ENCODE measurements around the gene GNAQ. TPM values are rescaled to one million over a fixed set of nuclear protein-coding genes. Genes with fewer than 3 reads are reported as not detected.

GNAQ gene
- total RNA-seq, 4 donors from 2014 or later: 35.4 to 95.7 (median 52.3) TPM

DNA sequence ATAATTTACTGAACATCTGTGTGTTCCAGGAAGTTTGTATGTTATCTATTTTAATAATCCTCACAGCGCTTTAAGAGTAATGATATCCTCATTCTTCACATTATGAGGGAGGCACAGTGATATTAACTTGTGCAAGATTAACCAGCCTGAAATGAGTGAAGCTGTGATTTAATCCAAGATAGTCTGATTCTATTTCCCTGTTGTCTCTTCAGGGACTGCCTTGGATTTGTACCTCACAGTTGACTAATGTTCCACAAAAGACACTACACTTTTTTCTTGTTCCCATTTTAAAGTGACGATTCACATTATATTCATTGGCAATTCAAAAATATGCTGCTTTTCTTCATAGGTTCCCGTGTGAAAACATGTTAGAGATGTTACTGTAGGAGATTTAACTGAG is 258.2 kb downstream of the GNAQ start:
- no peak for DNase-seq
- H3K27me3 ChIP-seq: no peaks in the 10 kb centered on the region
- no peak overlapping the region for H3K27ac ChIP-seq
- no peaks in the 10 kb centered on the region for H3K4me1 ChIP-seq
- no peaks in the 10 kb centered on the region for H3K36me3 ChIP-seq
- no peaks in the 10 kb centered on the region for H3K9me3 ChIP-seq
- intact Hi-C loops (cut with DNase I; ENCODE audit: low total_unique reads): no loop called here
- no peak overlapping the region for H3K4me3 ChIP-seq
- no peak for TF ChIP-seq POLR2A (IDR thresholded peaks at IDR 0.05)
- TF ChIP-seq, protein P1, sequence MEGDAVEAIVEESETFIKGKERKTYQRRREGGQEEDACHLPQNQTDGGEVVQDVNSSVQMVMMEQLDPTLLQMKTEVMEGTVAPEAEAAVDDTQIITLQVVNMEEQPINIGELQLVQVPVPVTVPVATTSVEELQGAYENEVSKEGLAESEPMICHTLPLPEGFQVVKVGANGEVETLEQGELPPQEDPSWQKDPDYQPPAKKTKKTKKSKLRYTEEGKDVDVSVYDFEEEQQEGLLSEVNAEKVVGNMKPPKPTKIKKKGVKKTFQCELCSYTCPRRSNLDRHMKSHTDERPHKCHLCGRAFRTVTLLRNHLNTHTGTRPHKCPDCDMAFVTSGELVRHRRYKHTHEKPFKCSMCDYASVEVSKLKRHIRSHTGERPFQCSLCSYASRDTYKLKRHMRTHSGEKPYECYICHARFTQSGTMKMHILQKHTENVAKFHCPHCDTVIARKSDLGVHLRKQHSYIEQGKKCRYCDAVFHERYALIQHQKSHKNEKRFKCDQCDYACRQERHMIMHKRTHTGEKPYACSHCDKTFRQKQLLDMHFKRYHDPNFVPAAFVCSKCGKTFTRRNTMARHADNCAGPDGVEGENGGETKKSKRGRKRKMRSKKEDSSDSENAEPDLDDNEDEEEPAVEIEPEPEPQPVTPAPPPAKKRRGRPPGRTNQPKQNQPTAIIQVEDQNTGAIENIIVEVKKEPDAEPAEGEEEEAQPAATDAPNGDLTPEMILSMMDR (IDR thresholded peaks at IDR 0.05): no peak

GRCh38 chr9:77772646-77773045 is 259.0 kb downstream of the GNAQ start:
- Histone ChIP-seq H3K36me3 (no peaks in the 10 kb centered on the region), H3K4me1 (no peaks in the 10 kb centered on the region), H3K27me3 (no peaks in the 10 kb centered on the region), H3K27ac (no peak overlapping the region), H3K9me3 (no peaks in the 10 kb centered on the region), H3K4me3 (no peak overlapping the region)
- no peak for DNase-seq
- intact Hi-C loops (cut with DNase I; ENCODE audit: low total_unique reads): no loop called here
- TF ChIP-seq, protein P1 (IDR thresholded peaks at IDR 0.05): no peak
- no peak for TF ChIP-seq POLR2A (IDR thresholded peaks at IDR 0.05)

DNA sequence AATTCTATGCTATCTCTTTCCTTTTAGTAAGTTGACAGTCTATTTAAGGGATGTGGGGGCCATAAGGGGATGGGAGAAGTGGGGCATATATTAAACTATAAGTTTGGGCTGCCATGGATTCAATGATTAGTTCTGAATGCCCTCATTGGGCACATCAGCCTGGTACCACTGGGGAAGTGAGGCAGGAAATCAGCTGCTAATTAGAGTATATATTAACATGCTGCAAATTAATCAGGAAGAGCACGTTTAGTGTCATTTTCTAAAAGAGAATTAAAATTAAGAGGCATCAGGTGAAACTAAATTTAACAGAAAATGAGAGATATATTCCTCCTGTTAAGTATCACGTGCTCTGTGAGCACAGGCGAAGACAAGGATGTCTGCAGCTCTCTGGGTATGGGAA is 260.4 kb downstream of the GNAQ start:
- TF ChIP-seq, protein P1 (IDR thresholded peaks at IDR 0.05): no peak
- no peak for TF ChIP-seq POLR2A (IDR thresholded peaks at IDR 0.05)

GRCh38 chr9:77770340-77770739 is 261.3 kb downstream of the GNAQ start:
- H3K4me1 ChIP-seq: no peaks in the 10 kb centered on the region
- H3K27me3 ChIP-seq: no peaks in the 10 kb centered on the region
- intact Hi-C loops (cut with DNase I; ENCODE audit: low total_unique reads): no loop called here
- peak overlapping the region in 1 of 2 donors; percentile 47 for H3K27ac ChIP-seq
- H3K9me3 ChIP-seq: no peaks in the 10 kb centered on the region
- H3K4me3 ChIP-seq: no peak overlapping the region
- DNase-seq: no peak
- no peaks in the 10 kb centered on the region for H3K36me3 ChIP-seq
- TF ChIP-seq, protein P1 (IDR thresholded peaks at IDR 0.05): no peak
- TF ChIP-seq POLR2A (IDR thresholded peaks at IDR 0.05): no peak

More for the DNA sequence above, 260.4 kb downstream of the GNAQ start:
- Histone ChIP-seq H3K9me3 (no peaks in the 10 kb centered on the region), H3K27me3 (no peaks in the 10 kb centered on the region), H3K4me3 (no peak overlapping the region), H3K27ac (no peak overlapping the region), H3K36me3 (no peaks in the 10 kb centered on the region), H3K4me1 (no peaks in the 10 kb centered on the region)
- intact Hi-C loops (cut with DNase I; ENCODE audit: low total_unique reads): no loop called here
- DNase-seq: no peak

- H3K27me3 ChIP-seq: no peaks in the 10 kb centered on the region
- no peaks in the 10 kb centered on the region for H3K36me3 ChIP-seq
- peak overlapping the region in 1 of 2 donors; percentile 4 for H3K27ac ChIP-seq
- no peaks in the 10 kb centered on the region for H3K4me1 ChIP-seq
- DNase-seq: no peak
- no peak for TF ChIP-seq POLR2A (IDR thresholded peaks at IDR 0.05)
- TF ChIP-seq, protein P1 (IDR thresholded peaks at IDR 0.05): no peak
- H3K4me3 ChIP-seq: no peak overlapping the region
- intact Hi-C loops (cut with DNase I; ENCODE audit: low total_unique reads): no loop called here
- H3K9me3 ChIP-seq: no peaks in the 10 kb centered on the region
Observed at GRCh38 chr9:77769246-77769645, 262.4 kb downstream of the GNAQ start.
